ENCODE results near the gene ASMT. TPM values are rescaled to one million over a fixed set of nuclear protein-coding genes. Genes with fewer than 3 reads are reported as not detected.

Gene ASMT
- total RNA-seq, 1 donor from 2014 or later, result not detected

DNA sequence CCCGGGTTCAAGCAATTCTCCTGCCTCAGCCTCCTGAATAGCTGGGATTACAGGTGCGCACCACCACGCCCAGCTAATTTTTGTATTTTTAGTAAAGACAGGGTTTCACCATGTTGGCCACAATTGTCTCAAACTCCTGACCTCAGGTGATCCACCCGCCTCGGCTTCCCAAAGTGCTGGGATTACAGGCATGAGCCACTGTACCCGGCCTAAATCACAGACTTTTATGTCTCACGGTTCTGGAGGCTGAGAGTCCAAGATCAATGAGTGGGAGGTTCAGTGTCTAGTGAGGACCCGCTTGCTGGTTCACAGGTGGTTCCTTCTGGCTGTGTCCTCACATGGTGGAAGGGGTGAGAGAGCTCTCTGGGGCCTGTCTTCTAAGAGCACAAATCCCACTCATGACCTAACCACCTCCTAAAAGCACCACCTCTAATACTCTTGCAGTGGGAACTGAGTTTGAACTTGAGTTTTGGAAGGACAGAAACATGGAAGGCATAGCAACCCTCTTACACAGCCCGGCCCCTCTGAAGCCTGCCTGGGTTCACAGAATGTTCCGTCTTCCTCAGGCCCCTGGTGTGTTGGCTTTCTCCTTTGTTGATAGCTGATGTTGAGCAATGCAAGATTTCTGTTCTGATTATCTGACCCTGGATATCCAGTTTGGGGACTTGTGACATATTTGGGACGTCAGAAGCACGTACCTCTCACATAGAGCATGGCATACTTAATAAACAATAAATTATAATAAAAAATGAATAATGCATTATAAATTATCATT, 25.3 kb upstream of the ASMT start:
- Histone ChIP-seq H2AFZ (ENCODE audit: low read depth, low read length) (no peak overlapping the region), H4K20me1 (ENCODE audit: insufficient read depth, low read length) (peaks cover 26% of the 10 kb centered on the region), H3K4me2 (ENCODE audit: low read length) (no peak overlapping the region), H3K27me3 (ENCODE audit: insufficient read depth, low read length) (no peaks in the 10 kb centered on the region), H3K4me1 (ENCODE audit: insufficient read depth, low read length) (peaks cover 11% of the 10 kb centered on the region), H3K9me3 (ENCODE audit: insufficient read depth, low read depth, low read length) (no peaks in the 10 kb centered on the region), H3K9ac (ENCODE audit: low read length) (no peak overlapping the region), H3K27ac (ENCODE audit: low read depth, low read length) (no peak overlapping the region), H3K4me3 (ENCODE audit: insufficient read depth, low read depth, low read length) (no peak overlapping the region), H3K79me2 (ENCODE audit: insufficient read depth, low read length) (peaks cover 28% of the 10 kb centered on the region), H3K36me3 (ENCODE audit: insufficient read depth, low read length) (peaks cover 7% of the 10 kb centered on the region)
- H3K9me3 Mint-ChIP-seq (ENCODE audit: unreplicated experiment), result peaks cover 4% of the 10 kb centered on the region
- no peaks in the 10 kb centered on the region for H3K36me3 Mint-ChIP-seq (ENCODE audit: low read depth, unreplicated experiment)
- TF ChIP-seq, protein P1, sequence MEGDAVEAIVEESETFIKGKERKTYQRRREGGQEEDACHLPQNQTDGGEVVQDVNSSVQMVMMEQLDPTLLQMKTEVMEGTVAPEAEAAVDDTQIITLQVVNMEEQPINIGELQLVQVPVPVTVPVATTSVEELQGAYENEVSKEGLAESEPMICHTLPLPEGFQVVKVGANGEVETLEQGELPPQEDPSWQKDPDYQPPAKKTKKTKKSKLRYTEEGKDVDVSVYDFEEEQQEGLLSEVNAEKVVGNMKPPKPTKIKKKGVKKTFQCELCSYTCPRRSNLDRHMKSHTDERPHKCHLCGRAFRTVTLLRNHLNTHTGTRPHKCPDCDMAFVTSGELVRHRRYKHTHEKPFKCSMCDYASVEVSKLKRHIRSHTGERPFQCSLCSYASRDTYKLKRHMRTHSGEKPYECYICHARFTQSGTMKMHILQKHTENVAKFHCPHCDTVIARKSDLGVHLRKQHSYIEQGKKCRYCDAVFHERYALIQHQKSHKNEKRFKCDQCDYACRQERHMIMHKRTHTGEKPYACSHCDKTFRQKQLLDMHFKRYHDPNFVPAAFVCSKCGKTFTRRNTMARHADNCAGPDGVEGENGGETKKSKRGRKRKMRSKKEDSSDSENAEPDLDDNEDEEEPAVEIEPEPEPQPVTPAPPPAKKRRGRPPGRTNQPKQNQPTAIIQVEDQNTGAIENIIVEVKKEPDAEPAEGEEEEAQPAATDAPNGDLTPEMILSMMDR (IDR thresholded peaks at IDR 0.05; ENCODE audit: insufficient read depth, low read depth, low read length), result no peak
- FAIRE-seq (no peak), DNase-seq (ENCODE audit: low read depth) (no peak)
- no peak overlapping the region for H3K4me3 Mint-ChIP-seq (ENCODE audit: unreplicated experiment)
- H3K4me1 Mint-ChIP-seq (ENCODE audit: low read depth, unreplicated experiment), result no peaks in the 10 kb centered on the region
- no peaks in the 10 kb centered on the region for H3K27me3 Mint-ChIP-seq (ENCODE audit: low read depth, unreplicated experiment)
- no peak overlapping the region for H3K27ac Mint-ChIP-seq (ENCODE audit: unreplicated experiment)

DNA sequence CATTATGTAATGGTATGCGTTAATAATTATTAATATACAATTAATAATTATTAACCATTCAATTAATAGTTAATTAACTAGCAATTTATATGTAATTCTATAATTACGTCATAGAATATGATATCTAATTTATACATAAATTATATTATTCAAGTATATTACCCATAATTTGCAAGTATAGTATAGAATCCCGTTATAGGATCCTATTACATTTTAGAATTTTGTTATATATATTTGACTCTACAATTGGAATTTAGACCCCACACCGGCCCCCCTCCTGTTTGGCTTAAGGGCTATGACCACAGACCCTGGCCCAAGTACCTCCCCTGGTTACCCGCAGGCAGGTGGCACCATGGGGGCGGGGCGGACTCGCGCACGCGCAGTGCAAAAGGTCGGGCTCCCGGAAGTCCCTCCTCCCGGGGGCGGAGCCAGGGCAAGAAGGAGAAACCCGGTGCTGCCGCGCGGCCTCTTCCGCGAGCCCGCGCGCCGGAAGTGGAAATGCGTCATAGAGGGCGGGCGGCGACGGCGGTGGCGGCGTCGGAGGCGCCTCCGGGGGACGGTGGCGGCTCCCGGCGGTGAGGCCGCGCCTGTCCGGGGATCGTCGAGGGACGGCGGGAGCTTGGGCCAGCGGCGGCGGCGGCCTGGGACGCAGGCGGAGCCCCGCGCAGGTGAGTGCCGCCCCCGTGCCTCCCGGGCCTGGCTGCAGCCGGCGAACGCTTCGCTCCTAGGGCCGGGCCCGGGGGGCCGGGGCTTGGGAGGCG, 23.6 kb upstream of the ASMT start, which contains the start of gene AKAP17A:
Gene AKAP17A (plus strand): TSS at position 503 of the 761 bp plus-strand sequence. CDS start 1,859 bp downstream, outside the sequence.
- FAIRE-seq, result no peak

More for the DNA sequence above, 23.6 kb upstream of the ASMT start, which contains the start of gene AKAP17A:
- H3K79me2 ChIP-seq (ENCODE audit: insufficient read depth, low read length), result peaks cover 45% of the 10 kb centered on the region
- peak within 1 kb of the TSS; percentile 34 for H2AFZ ChIP-seq (ENCODE audit: low read depth, low read length)
- peak; percentile 74 for DNase-seq (ENCODE audit: low read depth)
- H3K27me3 Mint-ChIP-seq (ENCODE audit: low read depth, unreplicated experiment), result peaks cover 2% of the 10 kb centered on the region
- TF ChIP-seq, protein P1 (IDR thresholded peaks at IDR 0.05; ENCODE audit: insufficient read depth, low read depth, low read length), result no peak
- TF ChIP-seq EZH2 (IDR thresholded peaks at IDR 0.05; ENCODE audit: insufficient read depth, low read length), result no peak
- peak within 1 kb of the TSS; percentile 98 for H3K4me2 ChIP-seq (ENCODE audit: low read length)
- no peaks in the 10 kb centered on the region for H3K36me3 Mint-ChIP-seq (ENCODE audit: low read depth, unreplicated experiment)
- H3K4me1 Mint-ChIP-seq (ENCODE audit: low read depth, unreplicated experiment), result no peaks in the 10 kb centered on the region
- no peaks in the 10 kb centered on the region for H3K9me3 ChIP-seq (ENCODE audit: insufficient read depth, low read depth, low read length)
- peak within 1 kb of the TSS; percentile 92 for H3K27ac Mint-ChIP-seq (ENCODE audit: unreplicated experiment)
- H3K4me3 Mint-ChIP-seq (ENCODE audit: unreplicated experiment), result peak within 1 kb of the TSS; percentile 87
- peaks cover 44% of the 10 kb centered on the region for H4K20me1 ChIP-seq (ENCODE audit: insufficient read depth, low read length)
- H3K27me3 ChIP-seq (ENCODE audit: insufficient read depth, low read length), result no peaks in the 10 kb centered on the region
- peaks cover 11% of the 10 kb centered on the region for H3K4me1 ChIP-seq (ENCODE audit: insufficient read depth, low read length)
- peak within 1 kb of the TSS; percentile 98 for H3K9ac ChIP-seq (ENCODE audit: low read length)
- peaks cover 11% of the 10 kb centered on the region for H3K36me3 ChIP-seq (ENCODE audit: insufficient read depth, low read length)
- peaks cover 4% of the 10 kb centered on the region for H3K9me3 Mint-ChIP-seq (ENCODE audit: unreplicated experiment)
- peak within 1 kb of the TSS; percentile 90 for H3K4me3 ChIP-seq (ENCODE audit: insufficient read depth, low read depth, low read length)
- peak within 1 kb of the TSS; percentile 81 for H3K27ac ChIP-seq (ENCODE audit: low read depth, low read length)

Measured in astrocyte (in vitro differentiated cells and primary cell).